K562 (cell line): ENCODE measurements around the gene OPA1. TPM values are rescaled to one million over a fixed set of nuclear protein-coding genes. Genes with fewer than 3 reads are reported as not detected.

Source experiments
- CBX1 ChIP-seq: sonication (generic); IDR thresholded peaks from 2 replicates; pipeline ENCODE4 v1.6.1; 2016; ENCODE audit warnings: antibody characterized with exemption, low read depth, mild to moderate bottlenecking
- CBX3 ChIP-seq, 2 experiments: IDR thresholded peaks; 1 replicate in 1 of 2; 2 replicates in 1 of 2; pipeline ENCODE4 v1.6.1; 2012; ENCODE audit warnings: inconsistent platforms in 2 of 2, low read length in 2 of 2, borderline replicate concordance in 1 of 2, control low read depth in 1 of 2
- DPF2 ChIP-seq: fragments of 450-650 bp; IDR thresholded peaks from 2 replicates; pipeline ENCODE4 v1.6.1; 2016
- SMAD1 ChIP-seq: fragments of 150-350 bp; IDR thresholded peaks from 2 replicates; pipeline ENCODE4 v1.6.1; 2014; ENCODE audit warnings: low read length, low read depth; ENCODE audit not compliant: partially characterized antibody
- SMAD4 ChIP-seq: fragments of 250-450 bp; sonication (Bioruptor Pico); conservative IDR thresholded peaks from 2 replicates; pipeline ENCODE4 v1.8.0; 2021; ENCODE audit warnings: inconsistent platforms, mild to moderate bottlenecking, moderate library complexity
- TSHZ1 ChIP-seq: fragments of 250-450 bp; sonication (Bioruptor Pico); IDR thresholded peaks from 2 replicates; pipeline ENCODE4 v1.4.0; 2020; ENCODE audit warnings: mild to moderate bottlenecking, moderate library complexity
- XRCC5 ChIP-seq: fragments of 200-400 bp; formaldehyde crosslinking; IDR thresholded peaks from 2 replicates; pipeline ENCODE4 v1.6.1; 2017; ENCODE audit warnings: low read depth, mild to moderate bottlenecking, low read length
- polyA plus RNA-seq, 8 experiments: library from polyadenylated mRNA; depleted of rRNA in 4 of 8; stranded (reverse) in 5 of 8; unstranded in 3 of 8; fragments of >200 nt; fragmentation: Nextera tagmentation in 2 of 8; fragmentation: Illumina TruSeq in 1 of 8; extraction: Ambion mirVana in 2 of 8; extraction: Trizol in 1 of 8; gene quantifications; 2 replicates each; pipeline versions ENCODE4 v1.2.1 to v1.2.3, GENCODE V29; 2011 to 2014; ENCODE audit warnings: inconsistent platforms in 1 of 8, missing spikeins in 1 of 8
- total RNA-seq, 7 experiments: library from RNA; depleted of rRNA in 6 of 7; stranded (reverse); fragments of >200 nt in 6 of 7; fragmentation: Illumina TruSeq in 2 of 7; extraction: Trizol in 2 of 7; gene quantifications; 2 replicates each; pipeline versions ENCODE4 v1.2.1 to v1.2.3, GENCODE V29; 2011 to 2021; ENCODE audit warnings: low replicate concordance in 1 of 7
- TF ChIP-seq, protein P1 (sequence below): fragments of 250-450 bp; sonication (Bioruptor Pico); IDR thresholded peaks from 2 replicates; pipeline ENCODE4 v1.4.0; 2020
- TF ChIP-seq, protein P2 (sequence below), 2 experiments: fragments of 450-650 bp; IDR thresholded peaks; 2 replicates each; pipeline ENCODE4 v1.6.1; 2018; ENCODE audit warnings: mild to moderate bottlenecking in 2 of 2, low read depth in 1 of 2; ENCODE audit not compliant: partially characterized antibody in 2 of 2
- TF ChIP-seq, protein P3 (sequence below): sonication (generic); formaldehyde crosslinking; IDR thresholded peaks from 2 replicates; pipeline ENCODE4 v1.8.0; 2022; ENCODE audit warnings: mild to moderate bottlenecking, missing genetic modification reagents

The OPA1 gene
- total and polyA plus RNA-seq, 9 of the 15 experiments (the other 6 are each of a cell fraction or from before 2014, with no cell fraction given): 19.7 to 127 (median 94.7) TPM

DNA sequence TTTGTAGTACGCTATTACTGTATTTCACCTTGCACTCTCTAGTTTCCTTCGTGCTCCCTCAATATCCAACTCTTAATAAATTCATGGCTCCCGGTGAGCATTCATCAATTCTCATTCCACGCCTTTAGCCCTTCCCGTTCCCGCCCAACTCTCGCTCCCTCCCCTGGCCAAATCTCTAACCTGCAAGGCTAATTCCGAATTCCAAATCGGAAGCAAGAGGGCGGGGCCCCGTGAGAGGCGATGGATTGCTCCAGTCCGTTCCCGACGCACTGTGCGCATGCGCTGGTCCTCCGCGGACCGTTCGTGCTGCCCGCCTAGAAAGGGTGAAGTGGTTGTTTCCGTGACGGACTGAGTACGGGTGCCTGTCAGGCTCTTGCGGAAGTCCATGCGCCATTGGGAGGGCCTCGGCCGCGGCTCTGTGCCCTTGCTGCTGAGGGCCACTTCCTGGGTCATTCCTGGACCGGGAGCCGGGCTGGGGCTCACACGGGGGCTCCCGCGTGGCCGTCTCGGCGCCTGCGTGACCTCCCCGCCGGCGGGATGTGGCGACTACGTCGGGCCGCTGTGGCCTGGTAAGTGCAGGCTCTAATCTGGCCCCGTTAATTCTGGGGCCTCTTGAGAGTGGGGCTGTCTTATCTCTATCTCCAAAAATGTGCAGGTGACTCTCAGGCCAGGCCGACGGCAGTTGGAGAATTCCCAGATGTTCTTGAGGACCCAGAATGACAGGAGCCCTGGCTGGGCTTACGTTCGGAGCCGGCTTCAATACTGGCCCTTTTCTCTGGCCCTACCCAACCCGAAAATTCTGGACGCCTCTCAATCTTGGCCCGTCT lies at the start of gene OPA1 (continued):
- TF ChIP-seq TSHZ1 (CRISPR knock-in tag) (0 out of 2 replicates have a peak, but pooled peaks have one; percentile 47), SMAD1 (peak; percentile 19), XRCC5 (peak; percentile 88), CBX3 (IDR thresholded peaks at IDR 0.05; ENCODE audit: borderline replicate concordance in 1 of 2, low read length in 2 of 2) (peak in 1 of 2 experiments; percentile 90; a peak in 1 of 3 replicates), DPF2 (peak; percentile 25; the same call in 1 of the 2 replicates), CBX1 (peak; percentile 91; the same call in 1 of the 2 replicates), SMAD4 (CRISPR knock-in tag) (peak; percentile 46; the same call in 1 of the 2 replicates)
- TF ChIP-seq, protein P1, sequence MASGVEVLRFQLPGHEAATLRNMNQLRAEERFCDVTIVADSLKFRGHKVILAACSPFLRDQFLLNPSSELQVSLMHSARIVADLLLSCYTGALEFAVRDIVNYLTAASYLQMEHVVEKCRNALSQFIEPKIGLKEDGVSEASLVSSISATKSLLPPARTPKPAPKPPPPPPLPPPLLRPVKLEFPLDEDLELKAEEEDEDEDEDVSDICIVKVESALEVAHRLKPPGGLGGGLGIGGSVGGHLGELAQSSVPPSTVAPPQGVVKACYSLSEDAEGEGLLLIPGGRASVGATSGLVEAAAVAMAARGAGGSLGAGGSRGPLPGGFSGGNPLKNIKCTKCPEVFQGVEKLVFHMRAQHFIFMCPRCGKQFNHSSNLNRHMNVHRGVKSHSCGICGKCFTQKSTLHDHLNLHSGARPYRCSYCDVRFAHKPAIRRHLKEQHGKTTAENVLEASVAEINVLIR: 0 out of 2 replicates have a peak, but pooled peaks have one; percentile 31
- TF ChIP-seq, protein P2, sequence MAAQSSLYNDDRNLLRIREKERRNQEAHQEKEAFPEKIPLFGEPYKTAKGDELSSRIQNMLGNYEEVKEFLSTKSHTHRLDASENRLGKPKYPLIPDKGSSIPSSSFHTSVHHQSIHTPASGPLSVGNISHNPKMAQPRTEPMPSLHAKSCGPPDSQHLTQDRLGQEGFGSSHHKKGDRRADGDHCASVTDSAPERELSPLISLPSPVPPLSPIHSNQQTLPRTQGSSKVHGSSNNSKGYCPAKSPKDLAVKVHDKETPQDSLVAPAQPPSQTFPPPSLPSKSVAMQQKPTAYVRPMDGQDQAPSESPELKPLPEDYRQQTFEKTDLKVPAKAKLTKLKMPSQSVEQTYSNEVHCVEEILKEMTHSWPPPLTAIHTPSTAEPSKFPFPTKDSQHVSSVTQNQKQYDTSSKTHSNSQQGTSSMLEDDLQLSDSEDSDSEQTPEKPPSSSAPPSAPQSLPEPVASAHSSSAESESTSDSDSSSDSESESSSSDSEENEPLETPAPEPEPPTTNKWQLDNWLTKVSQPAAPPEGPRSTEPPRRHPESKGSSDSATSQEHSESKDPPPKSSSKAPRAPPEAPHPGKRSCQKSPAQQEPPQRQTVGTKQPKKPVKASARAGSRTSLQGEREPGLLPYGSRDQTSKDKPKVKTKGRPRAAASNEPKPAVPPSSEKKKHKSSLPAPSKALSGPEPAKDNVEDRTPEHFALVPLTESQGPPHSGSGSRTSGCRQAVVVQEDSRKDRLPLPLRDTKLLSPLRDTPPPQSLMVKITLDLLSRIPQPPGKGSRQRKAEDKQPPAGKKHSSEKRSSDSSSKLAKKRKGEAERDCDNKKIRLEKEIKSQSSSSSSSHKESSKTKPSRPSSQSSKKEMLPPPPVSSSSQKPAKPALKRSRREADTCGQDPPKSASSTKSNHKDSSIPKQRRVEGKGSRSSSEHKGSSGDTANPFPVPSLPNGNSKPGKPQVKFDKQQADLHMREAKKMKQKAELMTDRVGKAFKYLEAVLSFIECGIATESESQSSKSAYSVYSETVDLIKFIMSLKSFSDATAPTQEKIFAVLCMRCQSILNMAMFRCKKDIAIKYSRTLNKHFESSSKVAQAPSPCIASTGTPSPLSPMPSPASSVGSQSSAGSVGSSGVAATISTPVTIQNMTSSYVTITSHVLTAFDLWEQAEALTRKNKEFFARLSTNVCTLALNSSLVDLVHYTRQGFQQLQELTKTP (IDR thresholded peaks at IDR 0.05; ENCODE audit: low read depth in 1 of 2, partially characterized antibody in 2 of 2): peak in 1 of 2 experiments; percentile 20
- TF ChIP-seq, protein P3, sequence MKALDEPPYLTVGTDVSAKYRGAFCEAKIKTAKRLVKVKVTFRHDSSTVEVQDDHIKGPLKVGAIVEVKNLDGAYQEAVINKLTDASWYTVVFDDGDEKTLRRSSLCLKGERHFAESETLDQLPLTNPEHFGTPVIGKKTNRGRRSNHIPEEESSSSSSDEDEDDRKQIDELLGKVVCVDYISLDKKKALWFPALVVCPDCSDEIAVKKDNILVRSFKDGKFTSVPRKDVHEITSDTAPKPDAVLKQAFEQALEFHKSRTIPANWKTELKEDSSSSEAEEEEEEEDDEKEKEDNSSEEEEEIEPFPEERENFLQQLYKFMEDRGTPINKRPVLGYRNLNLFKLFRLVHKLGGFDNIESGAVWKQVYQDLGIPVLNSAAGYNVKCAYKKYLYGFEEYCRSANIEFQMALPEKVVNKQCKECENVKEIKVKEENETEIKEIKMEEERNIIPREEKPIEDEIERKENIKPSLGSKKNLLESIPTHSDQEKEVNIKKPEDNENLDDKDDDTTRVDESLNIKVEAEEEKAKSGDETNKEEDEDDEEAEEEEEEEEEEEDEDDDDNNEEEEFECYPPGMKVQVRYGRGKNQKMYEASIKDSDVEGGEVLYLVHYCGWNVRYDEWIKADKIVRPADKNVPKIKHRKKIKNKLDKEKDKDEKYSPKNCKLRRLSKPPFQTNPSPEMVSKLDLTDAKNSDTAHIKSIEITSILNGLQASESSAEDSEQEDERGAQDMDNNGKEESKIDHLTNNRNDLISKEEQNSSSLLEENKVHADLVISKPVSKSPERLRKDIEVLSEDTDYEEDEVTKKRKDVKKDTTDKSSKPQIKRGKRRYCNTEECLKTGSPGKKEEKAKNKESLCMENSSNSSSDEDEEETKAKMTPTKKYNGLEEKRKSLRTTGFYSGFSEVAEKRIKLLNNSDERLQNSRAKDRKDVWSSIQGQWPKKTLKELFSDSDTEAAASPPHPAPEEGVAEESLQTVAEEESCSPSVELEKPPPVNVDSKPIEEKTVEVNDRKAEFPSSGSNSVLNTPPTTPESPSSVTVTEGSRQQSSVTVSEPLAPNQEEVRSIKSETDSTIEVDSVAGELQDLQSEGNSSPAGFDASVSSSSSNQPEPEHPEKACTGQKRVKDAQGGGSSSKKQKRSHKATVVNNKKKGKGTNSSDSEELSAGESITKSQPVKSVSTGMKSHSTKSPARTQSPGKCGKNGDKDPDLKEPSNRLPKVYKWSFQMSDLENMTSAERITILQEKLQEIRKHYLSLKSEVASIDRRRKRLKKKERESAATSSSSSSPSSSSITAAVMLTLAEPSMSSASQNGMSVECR (CRISPR knock-in tag): peak; percentile 82; the same call in 1 of the 2 replicates
